Kidney (tissue), 14 donors: Measurements from ENCODE around the gene APH1B. TPM values are rescaled to one million over a fixed set of nuclear protein-coding genes. Genes with fewer than 3 reads are reported as not detected.

ENCODE experiments used
- DNase-seq, 5 donors: peaks; one replicate each; pipeline ENCODE4 v3.0.0-alpha.2; 2013 to 2020
- FAIRE-seq: peaks from 2 replicates; lab custom pipeline; 2012; peaks lifted over from hg19 to GRCh38; lab: Jason Lieb, UNC
- H3K27ac ChIP-seq, 2 donors: one replicate each; pipeline ENCODE4 v1.7.0; 2013; ENCODE audit warnings: low read depth in 2 of 2, low read length in 2 of 2, inconsistent platforms in 1 of 2
- H3K27me3 ChIP-seq: one replicate; pipeline ENCODE4 v1.7.1; 2013; ENCODE audit warnings: low read length, inconsistent platforms; ENCODE audit not compliant: control insufficient read depth, insufficient read depth
- H3K36me3 ChIP-seq, 3 donors: one replicate each; pipeline versions ENCODE4 v1.7.0 to v1.7.1; 2013; ENCODE audit warnings: low read length in 3 of 3, control low read depth in 1 of 3, inconsistent platforms in 1 of 3; ENCODE audit not compliant: insufficient read depth in 3 of 3, control insufficient read depth in 2 of 3
- H3K4me1 ChIP-seq, 3 donors: one replicate each; pipeline versions ENCODE4 v1.7.0 to v1.7.1; 2013; ENCODE audit warnings: low read length in 3 of 3, inconsistent platforms in 1 of 3, low read depth in 1 of 3; ENCODE audit not compliant: control insufficient read depth in 2 of 3, insufficient read depth in 2 of 3
- H3K4me3 ChIP-seq, 3 donors: one replicate each; pipeline versions ENCODE4 v1.7.0 to v1.8.1; 2013; ENCODE audit warnings: low read length in 3 of 3, control low read depth in 1 of 3, inconsistent platforms in 1 of 3
- H3K9ac ChIP-seq, 3 donors: one replicate each; pipeline versions ENCODE4 v1.7.0 to v1.7.1; 2013; ENCODE audit warnings: low read length in 3 of 3, control low read depth in 1 of 3, inconsistent platforms in 1 of 3
- H3K9me3 ChIP-seq, 3 donors: one replicate each; pipeline versions ENCODE4 v1.7.0 to v1.7.1; 2013; ENCODE audit warnings: low read length in 3 of 3, control low read depth in 1 of 3, inconsistent platforms in 1 of 3; ENCODE audit not compliant: control insufficient read depth in 2 of 3, insufficient read depth in 1 of 3
- CTCF ChIP-seq: IDR thresholded peaks from 3 replicates; pipeline ENCODE4 v1.5.1; 2012; ENCODE audit warnings: mild to moderate bottlenecking, moderate library complexity, borderline replicate concordance; ENCODE audit not compliant: insufficient read depth; ENCODE audit errors: extremely low read depth
- intact Hi-C: fragments of 100-400 bp; cut with DNase I; formaldehyde crosslinking; loops from one replicate; pipeline ENCODE4 v1.11.1; 2022
- polyA plus RNA-seq: library from polyadenylated mRNA; stranded (reverse); fragments of 350-450 nt; fragmentation: Illumina TruSeq; extraction: RNeasy Lipid Tissue Mini Kit (QIAGEN cat#74804); gene quantifications from one replicate; pipeline ENCODE4 v1.2.3, GENCODE V29; 2014; ENCODE audit warnings: low read depth, low replicate concordance; ENCODE audit not compliant: insufficient read depth
- total RNA-seq: library from RNA; stranded (reverse); fragmentation: NEBNext Ultra II Directional; extraction: Animal tissue kit (Norgen Biotek cat#: 25700); gene quantifications from one replicate; pipeline ENCODE4 v1.2.1, GENCODE V29; 2021
- donor health status: control.
- donor health status: control.
- donor health status: control.
- donor health status: control.
- donor health status: control.
- donor health status: DM: yes; HTN: yes; CAD: no.
- donor health status: Normal renal cell carcinoma (clear cell type).

Gene APH1B
- total and polyA plus RNA-seq, 2 donors from 2014 or later, result 12.3 to 22.4 TPM

GRCh38 chr15:63276342-63277037 is 915 bp upstream of the APH1B start:
- Histone ChIP-seq H3K36me3 (no peaks in the 10 kb centered on the region), H3K4me3 (peak overlapping the region; percentile 77 to 86 (median 78)), H3K9me3 (no peaks in the 10 kb centered on the region), H3K4me1 (peaks cover 0 to 9% (median 5%) of the 10 kb centered on the region in 3 donors), H3K9ac (peak overlapping the region; percentile 64 to 95 (median 65)), H3K27me3 (no peaks in the 10 kb centered on the region), H3K27ac (peak overlapping the region; percentile 65 to 67)
- intact Hi-C loops, result no loop called here
- FAIRE-seq, result no peak
- no peak for TF ChIP-seq CTCF
- DNase-seq, result peak in 1 of 5 donors; percentile 10

GRCh38 chr15:63277893-63278456 is 570 bp downstream of the APH1B start:
- Histone ChIP-seq H3K4me3 (peak overlapping the region; percentile 55 to 85 (median 83)), H3K36me3 (no peaks in the 10 kb centered on the region), H3K27me3 (no peaks in the 10 kb centered on the region), H3K4me1 (peaks cover 0 to 9% (median 5%) of the 10 kb centered on the region in 3 donors), H3K27ac (peak overlapping the region; percentile 74 to 87), H3K9me3 (no peaks in the 10 kb centered on the region), H3K9ac (peak overlapping the region; percentile 29 to 87 (median 84))
- TF ChIP-seq CTCF, result no peak
- intact Hi-C loops, result no loop called here
- no peak for FAIRE-seq
- peak in 4 of 5 donors; percentile 24 to 51 (median 42) for DNase-seq

- H3K27me3 ChIP-seq, result no peaks in the 10 kb centered on the region
- intact Hi-C loops, result no loop called here
- FAIRE-seq, result no peak
Measured at GRCh38 chr15:63283126-63283525, 5.7 kb downstream of the APH1B start.

More at GRCh38 chr15:63283126-63283525, 5.7 kb downstream of the APH1B start:
- Histone ChIP-seq H3K27ac (no peak overlapping the region), H3K9me3 (no peaks in the 10 kb centered on the region), H3K4me1 (peaks cover 0 to 2% (median 1%) of the 10 kb centered on the region in 3 donors), H3K4me3 (no peak overlapping the region), H3K36me3 (peaks cover 0 to 4% (median 0%) of the 10 kb centered on the region in 3 donors), H3K9ac (no peak overlapping the region)
- no peak for DNase-seq
- no peak for TF ChIP-seq CTCF
